ENCODE results near the gene SENP6. TPM values are rescaled to one million over a fixed set of nuclear protein-coding genes. Genes with fewer than 3 reads are reported as not detected.
A peak's percentile ranks its signal among the peaks of the same experiment; 100 is the strongest.

Gene SENP6
- polyA plus RNA-seq, 1 donor from 2014 or later, result 113 TPM

GRCh38 chr6:75752365-75752764 is 150.7 kb downstream of the SENP6 start:
- H3F3A ChIP-seq (ENCODE audit: insufficient read depth, low read length, poor library complexity, severe bottlenecking), result no peaks in the 10 kb centered on the region
- H3K9me2 ChIP-seq (ENCODE audit: insufficient read depth, low read length), result no peaks in the 10 kb centered on the region
- no peak overlapping the region for H3K27ac ChIP-seq (ENCODE audit: low read length)
- no peaks in the 10 kb centered on the region for H3K36me3 ChIP-seq (ENCODE audit: insufficient read depth, low read length)
- no peak overlapping the region for H2AFZ ChIP-seq (ENCODE audit: low read depth, low read length)
- peaks cover 35% of the 10 kb centered on the region for H3K79me2 ChIP-seq (replicated peaks; ENCODE audit: insufficient read depth, low read length)
- no peaks in the 10 kb centered on the region for H4K20me1 ChIP-seq (ENCODE audit: insufficient read depth)
- no peaks in the 10 kb centered on the region for H3K9me3 ChIP-seq (ENCODE audit: low read length)
- no peak overlapping the region for H3K4me2 ChIP-seq (ENCODE audit: low read length)
- H3K9ac ChIP-seq (ENCODE audit: low read length), result no peak overlapping the region
- H3K4me3 ChIP-seq (ENCODE audit: low read length), result peak overlapping the region; percentile 35
- TF ChIP-seq, protein P1, sequence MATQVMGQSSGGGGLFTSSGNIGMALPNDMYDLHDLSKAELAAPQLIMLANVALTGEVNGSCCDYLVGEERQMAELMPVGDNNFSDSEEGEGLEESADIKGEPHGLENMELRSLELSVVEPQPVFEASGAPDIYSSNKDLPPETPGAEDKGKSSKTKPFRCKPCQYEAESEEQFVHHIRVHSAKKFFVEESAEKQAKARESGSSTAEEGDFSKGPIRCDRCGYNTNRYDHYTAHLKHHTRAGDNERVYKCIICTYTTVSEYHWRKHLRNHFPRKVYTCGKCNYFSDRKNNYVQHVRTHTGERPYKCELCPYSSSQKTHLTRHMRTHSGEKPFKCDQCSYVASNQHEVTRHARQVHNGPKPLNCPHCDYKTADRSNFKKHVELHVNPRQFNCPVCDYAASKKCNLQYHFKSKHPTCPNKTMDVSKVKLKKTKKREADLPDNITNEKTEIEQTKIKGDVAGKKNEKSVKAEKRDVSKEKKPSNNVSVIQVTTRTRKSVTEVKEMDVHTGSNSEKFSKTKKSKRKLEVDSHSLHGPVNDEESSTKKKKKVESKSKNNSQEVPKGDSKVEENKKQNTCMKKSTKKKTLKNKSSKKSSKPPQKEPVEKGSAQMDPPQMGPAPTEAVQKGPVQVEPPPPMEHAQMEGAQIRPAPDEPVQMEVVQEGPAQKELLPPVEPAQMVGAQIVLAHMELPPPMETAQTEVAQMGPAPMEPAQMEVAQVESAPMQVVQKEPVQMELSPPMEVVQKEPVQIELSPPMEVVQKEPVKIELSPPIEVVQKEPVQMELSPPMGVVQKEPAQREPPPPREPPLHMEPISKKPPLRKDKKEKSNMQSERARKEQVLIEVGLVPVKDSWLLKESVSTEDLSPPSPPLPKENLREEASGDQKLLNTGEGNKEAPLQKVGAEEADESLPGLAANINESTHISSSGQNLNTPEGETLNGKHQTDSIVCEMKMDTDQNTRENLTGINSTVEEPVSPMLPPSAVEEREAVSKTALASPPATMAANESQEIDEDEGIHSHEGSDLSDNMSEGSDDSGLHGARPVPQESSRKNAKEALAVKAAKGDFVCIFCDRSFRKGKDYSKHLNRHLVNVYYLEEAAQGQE (IDR thresholded peaks at IDR 0.05; ENCODE audit: borderline replicate concordance), result no peak
- no peaks in the 10 kb centered on the region for H3K27me3 ChIP-seq (ENCODE audit: insufficient read depth, low read depth, low read length)

- no peak overlapping the region for H2AFZ ChIP-seq (ENCODE audit: low read depth, low read length)
- H4K20me1 ChIP-seq (ENCODE audit: insufficient read depth), result no peaks in the 10 kb centered on the region
- no peak overlapping the region for H3K9ac ChIP-seq (ENCODE audit: low read length)
- H3K36me3 ChIP-seq (ENCODE audit: insufficient read depth, low read length), result no peaks in the 10 kb centered on the region
- H3K27me3 ChIP-seq (ENCODE audit: insufficient read depth, low read depth, low read length), result no peaks in the 10 kb centered on the region
- no peak overlapping the region for H3K4me2 ChIP-seq (ENCODE audit: low read length)
- peaks cover 26% of the 10 kb centered on the region for H3K79me2 ChIP-seq (replicated peaks; ENCODE audit: insufficient read depth, low read length)
- H3K9me3 ChIP-seq (ENCODE audit: low read length), result no peaks in the 10 kb centered on the region
- no peak overlapping the region for H3K27ac ChIP-seq (ENCODE audit: low read length)
- TF ChIP-seq EP300 (conservative IDR thresholded peaks at IDR 0.05; ENCODE audit: poor library complexity, severe bottlenecking) (no peak), EZH2 (IDR thresholded peaks at IDR 0.05; ENCODE audit: borderline replicate concordance, insufficient read depth, low read length, poor library complexity, severe bottlenecking) (no peak), TAF1 (IDR thresholded peaks at IDR 0.05; ENCODE audit: low read depth) (no peak), MXI1 (conservative IDR thresholded peaks at IDR 0.05; ENCODE audit: poor library complexity, severe bottlenecking) (no peak)
- H3K4me3 ChIP-seq (ENCODE audit: low read length), result no peak overlapping the region
- H3F3A ChIP-seq (ENCODE audit: insufficient read depth, low read length, poor library complexity, severe bottlenecking), result no peaks in the 10 kb centered on the region
- no peaks in the 10 kb centered on the region for H3K9me2 ChIP-seq (ENCODE audit: insufficient read depth, low read length)
Measured at GRCh38 chr6:75755704-75756103, 154.0 kb downstream of the SENP6 start.

- Histone ChIP-seq H3K27me3 (ENCODE audit: insufficient read depth, low read depth, low read length) (no peaks in the 10 kb centered on the region), H3K4me3 (ENCODE audit: low read length) (no peak overlapping the region), H3K4me2 (ENCODE audit: low read length) (no peak overlapping the region), H4K20me1 (ENCODE audit: insufficient read depth) (no peaks in the 10 kb centered on the region), H3F3A (ENCODE audit: insufficient read depth, low read length, poor library complexity, severe bottlenecking) (no peaks in the 10 kb centered on the region), H3K9me2 (ENCODE audit: insufficient read depth, low read length) (no peaks in the 10 kb centered on the region), H3K36me3 (ENCODE audit: insufficient read depth, low read length) (no peaks in the 10 kb centered on the region), H3K27ac (ENCODE audit: low read length) (no peak overlapping the region), H3K9me3 (ENCODE audit: low read length) (no peaks in the 10 kb centered on the region), H2AFZ (ENCODE audit: low read depth, low read length) (no peak overlapping the region), H3K79me2 (replicated peaks; ENCODE audit: insufficient read depth, low read length) (peaks cover 12% of the 10 kb centered on the region), H3K9ac (ENCODE audit: low read length) (no peak overlapping the region)
- no peak for TF ChIP-seq MXI1 (conservative IDR thresholded peaks at IDR 0.05; ENCODE audit: poor library complexity, severe bottlenecking)
- no peak for TF ChIP-seq RAD21 (conservative IDR thresholded peaks at IDR 0.05)
Measured at GRCh38 chr6:75757295-75757694, 155.6 kb downstream of the SENP6 start.

- H3K27ac ChIP-seq (ENCODE audit: low read length), result no peak overlapping the region
- H3K36me3 ChIP-seq (ENCODE audit: insufficient read depth, low read length), result no peaks in the 10 kb centered on the region
- no peaks in the 10 kb centered on the region for H3K27me3 ChIP-seq (ENCODE audit: insufficient read depth, low read depth, low read length)
- no peaks in the 10 kb centered on the region for H3K9me2 ChIP-seq (ENCODE audit: insufficient read depth, low read length)
- TF ChIP-seq SMC3 (conservative IDR thresholded peaks at IDR 0.05; ENCODE audit: poor library complexity) (no peak), TAF1 (IDR thresholded peaks at IDR 0.05; ENCODE audit: low read depth) (no peak), CTCF (IDR thresholded peaks at IDR 0.05; ENCODE audit: poor library complexity, severe bottlenecking) (no peak), EZH2 (IDR thresholded peaks at IDR 0.05; ENCODE audit: borderline replicate concordance, insufficient read depth, low read length, poor library complexity, severe bottlenecking) (no peak), RAD21 (conservative IDR thresholded peaks at IDR 0.05) (no peak)
- H3F3A ChIP-seq (ENCODE audit: insufficient read depth, low read length, poor library complexity, severe bottlenecking), result no peaks in the 10 kb centered on the region
- H3K9me3 ChIP-seq (ENCODE audit: low read length), result no peaks in the 10 kb centered on the region
- no peak overlapping the region for H3K4me2 ChIP-seq (ENCODE audit: low read length)
- no peak overlapping the region for H3K4me3 ChIP-seq (ENCODE audit: low read length)
- H4K20me1 ChIP-seq (ENCODE audit: insufficient read depth), result no peaks in the 10 kb centered on the region
- H2AFZ ChIP-seq (ENCODE audit: low read depth, low read length), result no peak overlapping the region
- peaks cover 4% of the 10 kb centered on the region for H3K79me2 ChIP-seq (replicated peaks; ENCODE audit: insufficient read depth, low read length)
- no peak overlapping the region for H3K9ac ChIP-seq (ENCODE audit: low read length)
Measured at GRCh38 chr6:75758061-75758460, 156.4 kb downstream of the SENP6 start.

All from neural cell (in vitro differentiated cells).